Heart right ventricle (tissue), 16 donors: ENCODE measurements around the gene MEOX1. TPM values are rescaled to one million over a fixed set of nuclear protein-coding genes. Genes with fewer than 3 reads are reported as not detected.
"Not testable (repeated sequence)": the region's sequence is repeated elsewhere in the genome, so short reads cannot be mapped to it uniquely, and the experiment has no call there.

ENCODE experiments used
- ATAC-seq, 8 donors: fragments of 200-7000 bp; cut with Tn5 transposase; one replicate each; pipeline ENCODE4 v1.9.1; 2020; ENCODE audit warnings: mild to moderate bottlenecking in 8 of 8, moderate library complexity in 8 of 8, moderate number of reproducible peaks in 1 of 8
- DNase-seq, 2 donors: peaks; one replicate each; pipeline ENCODE4 v3.0.0-alpha.2; 2020
- H3K27ac ChIP-seq, 10 donors: fragments of 200-600 bp; sonication (generic) in 2 of 10; one replicate each; pipeline versions ENCODE4 v1.5.0 to v1.8.0; 2020 to 2022; ENCODE audit warnings: mild to moderate bottlenecking in 3 of 10
- H3K27me3 ChIP-seq, 7 donors: fragments of 200-600 bp; one replicate each; pipeline ENCODE4 v1.8.0; 2021 to 2022; ENCODE audit warnings: mild to moderate bottlenecking in 2 of 7
- H3K36me3 ChIP-seq, 9 donors: fragments of 200-600 bp; sonication (generic) in 1 of 9; one replicate each; pipeline versions ENCODE4 v1.5.0 to v1.8.0; 2020 to 2022; ENCODE audit warnings: mild to moderate bottlenecking in 2 of 9
- H3K4me1 ChIP-seq, 9 donors: fragments of 200-600 bp; sonication (generic) in 1 of 9; one replicate each; pipeline versions ENCODE4 v1.5.0 to v1.8.0; 2020 to 2022; ENCODE audit warnings: mild to moderate bottlenecking in 4 of 9
- H3K4me3 ChIP-seq, 10 donors: fragments of 200-600 bp; sonication (generic) in 2 of 10; one replicate each; pipeline versions ENCODE4 v1.5.0 to v1.8.0; 2020 to 2022; ENCODE audit warnings: mild to moderate bottlenecking in 7 of 10, moderate library complexity in 2 of 10
- H3K9me3 ChIP-seq, 11 donors: fragments of 200-600 bp in 10 of 11; sonication (generic) in 2 of 11; one replicate each; pipeline versions ENCODE4 v1.5.0 to v1.8.0; 2013 to 2022; ENCODE audit warnings: mild to moderate bottlenecking in 2 of 11, control low read depth in 1 of 11, moderate library complexity in 1 of 11
- CTCF ChIP-seq, 9 donors: fragments of 200-600 bp; sonication (generic) in 2 of 9; IDR thresholded peaks; one replicate each; pipeline versions ENCODE4 v1.5.0 to v1.8.0; 2021 to 2022; ENCODE audit warnings: antibody characterized with exemption in 9 of 9, mild to moderate bottlenecking in 5 of 9, moderate library complexity in 1 of 9
- WGBS, 2 donors: extraction: QIAGEN DNeasy Blood & Tissue Kit; methylation state at CpG; one replicate each; pipeline ENCODE4 v1.1.7; 2013; ENCODE audit warnings: inconsistent platforms in 1 of 2; 5-methylcytosine and 5-hydroxymethylcytosine counted together
- intact Hi-C, 10 donors: fragments of 100-400 bp; cut with DNase I; formaldehyde crosslinking; loops; one replicate each; pipeline versions ENCODE4 v1.11.1 to v1.14.2; 2022
- polyA plus RNA-seq, 2 donors: library from polyadenylated mRNA; stranded (reverse); fragments of 200-250 nt; gene quantifications; one replicate each; pipeline ENCODE4 v1.2.3, GENCODE V29; 2013
- total RNA-seq, 10 donors: library from RNA; stranded (reverse); fragmentation: NEBNext Ultra II Directional in 3 of 10; extraction: Animal tissue kit (Norgen Biotek cat#: 25700) in 3 of 10; gene quantifications; one replicate each; pipeline versions ENCODE4 v1.2.1 to v1.2.4, GENCODE V29; 2021 to 2023
- donor health status: Arrhythmogenic right ventricular cardiomyopathy.
- donor health status: ischemic (EF 13 %, LVEDD 7.1; RV severe dilation, severe dysfunction).
- donor health status: healthy with polysubstance abuse.
- donor health status: DM: no; HTN: yes; CAD: no.
- donor health status: DM: no; HTN: no; CAD: no.
- donor health status: ischemic (EF 25% LVEDD 6.9; RV normal size, moderate dysfunction).
- donor health status: ischemic (EF 25% LVEDD 5.7; RV mildly dilated, moderate dysfunction).
- donor health status: healthy.
- donor health status: DM: yes; HTN: yes; CAD: no.
- donor health status: Ischemic cardiomyopathy.
- donor health status: ischemic (EF 35%, LVEDD 5.7; RV mildly dilated, moderate dysfunction).
- donor health status: nonischemic (EF 11% LVEDD 7.7; RV severe dilation, severe dysfunction).
- donor health status: DM: yes; HTN: yes; CAD: no.
- donor health status: PGD.
- donor health status: ischemic (EF 29% LVEDD 5.4; RV normal size, mild dysfunction).
- donor health status: nonischemic (EF 23%, LVEDD 6.1; RV moderate dilation, normal function).

The MEOX1 gene
- total and polyA plus RNA-seq, 12 donors: 6.4 to 25.3 (median 14.8) TPM

GRCh38 chr17:43609613-43610385 is 51.9 kb downstream of the MEOX1 start:
- DNase-seq: no peak
- Histone ChIP-seq H3K4me1 (peaks cover 0 to 14% (median 0%) of the 10 kb centered on the region in 9 donors), H3K27me3 (no peaks in the 10 kb centered on the region)

GRCh38 chr17:43608313-43608712 is 53.4 kb downstream of the MEOX1 start:
- intact Hi-C loops: no loop called here
- Histone ChIP-seq H3K36me3 (no peaks in the 10 kb centered on the region), H3K27ac (no peak overlapping the region), H3K4me1 (peaks cover 0 to 14% (median 0%) of the 10 kb centered on the region in 9 donors), H3K4me3 (no peak overlapping the region), H3K9me3 (no peaks in the 10 kb centered on the region), H3K27me3 (no peaks in the 10 kb centered on the region)
- WGBS, 2 donors: 98 to 100% methylated on average over 1 of the region's 1 CpG
- TF ChIP-seq CTCF (IDR thresholded peaks at IDR 0.05): no peak
- DNase-seq (no peak), ATAC-seq (no peak)

More at GRCh38 chr17:43609613-43610385, 51.9 kb downstream of the MEOX1 start:
- Histone ChIP-seq H3K27ac (peak overlapping the region in 8 of 10 donors; percentile 7 to 72 (median 27)), H3K9me3 (no peaks in the 10 kb centered on the region), H3K36me3 (no peaks in the 10 kb centered on the region), H3K4me3 (no peak overlapping the region)
- peak in 6 of 8 donors; percentile 32 to 66 (median 58) for ATAC-seq
- TF ChIP-seq CTCF (IDR thresholded peaks at IDR 0.05): no peak
- 58 to 72% methylated on average over 6 of the region's 6 CpGs for WGBS, 2 donors
- intact Hi-C loops: no loop called here

- no peak for DNase-seq
- intact Hi-C loops: no loop called here
- 93 to 96% methylated on average over 1 of the region's 1 CpG for WGBS, 2 donors
- H3K27me3 ChIP-seq: no peaks in the 10 kb centered on the region
- no peak overlapping the region for H3K27ac ChIP-seq
- no peaks in the 10 kb centered on the region for H3K9me3 ChIP-seq
- H3K4me3 ChIP-seq: no peak overlapping the region
- TF ChIP-seq CTCF (IDR thresholded peaks at IDR 0.05): no peak
- H3K4me1 ChIP-seq: peaks cover 0 to 26% (median 10%) of the 10 kb centered on the region in 9 donors
- no peaks in the 10 kb centered on the region for H3K36me3 ChIP-seq
- no peak for ATAC-seq
These were observed 57.2 kb downstream of the MEOX1 start for GRCh38 chr17:43604549-43604948.

GRCh38 chr17:43603321-43603720 is 58.4 kb downstream of the MEOX1 start:
- H3K9me3 ChIP-seq: no peaks in the 10 kb centered on the region
- DNase-seq (no peak), ATAC-seq (no peak)
- H3K27ac ChIP-seq: no peak overlapping the region
- WGBS, 2 donors: 100% methylated on average over 1 of the region's 1 CpG
- H3K4me1 ChIP-seq: peaks cover 0 to 32% (median 15%) of the 10 kb centered on the region in 9 donors
- H3K36me3 ChIP-seq: no peaks in the 10 kb centered on the region
- intact Hi-C loops: no loop called here
- TF ChIP-seq CTCF (IDR thresholded peaks at IDR 0.05): no peak
- no peaks in the 10 kb centered on the region for H3K27me3 ChIP-seq
- no peak overlapping the region for H3K4me3 ChIP-seq

GRCh38 chr17:43602556-43602955 is 59.2 kb downstream of the MEOX1 start:
- H3K27me3 ChIP-seq, ATAC-seq, H3K9me3 ChIP-seq, H3K36me3 ChIP-seq, DNase-seq, H3K4me3 ChIP-seq, H3K27ac ChIP-seq, intact Hi-C loops: not testable (repeated sequence)
- H3K4me1 ChIP-seq: peaks cover 0 to 32% (median 18%) of the 10 kb centered on the region in 9 donors
- 95 to 96% methylated on average over 4 of the region's 4 CpGs for WGBS, 2 donors
